ENCODE measurements around the gene XYLT2.

The XYLT2 gene

GRCh38 chr17:50365649-50366393 is 19.9 kb downstream of the XYLT2 start:
- no peak for TF ChIP-seq USF1 (IDR thresholded peaks at IDR 0.05)
- TF ChIP-seq YY1 (IDR thresholded peaks at IDR 0.05; ENCODE audit: low read depth) = no peak

- TF ChIP-seq NFIC (IDR thresholded peaks at IDR 0.05) (no peak), USF1 (IDR thresholded peaks at IDR 0.05) (no peak)
Observed at GRCh38 chr17:50367401-50367800, 21.5 kb downstream of the XYLT2 start.

GRCh38 chr17:50370052-50370451 is 24.1 kb downstream of the XYLT2 start:
- TF ChIP-seq TEAD4 (IDR thresholded peaks at IDR 0.05) = no peak
- TF ChIP-seq MAX (IDR thresholded peaks at IDR 0.05) = no peak
- TF ChIP-seq YY1 (IDR thresholded peaks at IDR 0.05; ENCODE audit: low read depth) = no peak
- TF ChIP-seq CREB1 (IDR thresholded peaks at IDR 0.05; ENCODE audit: low read depth) = no peak
- TF ChIP-seq ZBTB7A (IDR thresholded peaks at IDR 0.05; ENCODE audit: low read depth) = no peak
- no peak for TF ChIP-seq NFIC (IDR thresholded peaks at IDR 0.05)
- no peak for TF ChIP-seq TAF1 (IDR thresholded peaks at IDR 0.05; ENCODE audit: low read depth)
- no peak for TF ChIP-seq TCF12 (IDR thresholded peaks at IDR 0.05; ENCODE audit: low read depth)
- TF ChIP-seq RAD21 (IDR thresholded peaks at IDR 0.05; ENCODE audit: low read depth) = no peak

- TF ChIP-seq TCF12 (IDR thresholded peaks at IDR 0.05; ENCODE audit: low read depth) (no peak), MAX (IDR thresholded peaks at IDR 0.05) (no peak), CEBPB (IDR thresholded peaks at IDR 0.05) (no peak), NFIC (IDR thresholded peaks at IDR 0.05) (no peak)
Observed at GRCh38 chr17:50371526-50371925, 25.6 kb downstream of the XYLT2 start.

GRCh38 chr17:50372222-50372757 is 26.4 kb downstream of the XYLT2 start:
- TF ChIP-seq CREB1 (IDR thresholded peaks at IDR 0.05; ENCODE audit: low read depth) (no peak), REST (IDR thresholded peaks at IDR 0.05; ENCODE audit: low read depth) (no peak), EP300 (IDR thresholded peaks at IDR 0.05; ENCODE audit: borderline replicate concordance) (no peak), FOXM1 (IDR thresholded peaks at IDR 0.05; ENCODE audit: borderline replicate concordance, low read depth) (no peak)

GRCh38 chr17:50372758-50373556 is 27.0 kb downstream of the XYLT2 start, which contains the start of the genes EME1 and MRPL27:
Gene EME1 (plus strand): TSS chr17:50373229. CDS start chr17:50375209, 1,980 bp downstream.
Gene MRPL27 (minus strand): TSS chr17:50373184. CDS start chr17:50373170, 14 bp downstream.
- TF ChIP-seq REST (IDR thresholded peaks at IDR 0.05; ENCODE audit: low read depth) (no peak), TAF1 (IDR thresholded peaks at IDR 0.05; ENCODE audit: low read depth) (peak; percentile 97), CREB1 (IDR thresholded peaks at IDR 0.05; ENCODE audit: low read depth) (no peak), USF1 (IDR thresholded peaks at IDR 0.05) (peak; percentile 98), CEBPB (IDR thresholded peaks at IDR 0.05) (no peak), TCF12 (IDR thresholded peaks at IDR 0.05; ENCODE audit: low read depth) (peak; percentile 15; the same call in 1 of the 2 replicates), YY1 (IDR thresholded peaks at IDR 0.05; ENCODE audit: low read depth) (peak; percentile 94), MAX (IDR thresholded peaks at IDR 0.05) (peak; percentile 95), EP300 (IDR thresholded peaks at IDR 0.05; ENCODE audit: borderline replicate concordance) (no peak)
